Measurements from ENCODE around the gene ADARB2.
"Not testable (repeated sequence)": the region's sequence is repeated elsewhere in the genome, so short reads cannot be mapped to it uniquely, and the experiment has no call there.

The ADARB2 gene

DNA sequence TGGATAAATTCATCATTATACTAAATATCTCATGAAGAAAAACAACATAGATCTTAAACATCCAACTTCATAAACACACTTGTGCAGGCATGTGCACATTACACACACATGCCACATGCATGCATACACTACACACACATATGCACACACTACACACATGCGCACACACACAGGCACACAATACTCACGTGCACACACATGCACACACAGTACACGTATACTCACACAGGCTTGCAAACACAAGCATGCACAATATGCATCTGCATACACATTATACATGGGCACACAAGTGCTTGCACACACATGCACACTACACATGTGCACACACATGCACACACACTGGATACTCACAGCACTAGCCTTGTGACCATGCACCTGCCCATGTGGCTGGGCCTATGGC, 105.2 kb downstream of the ADARB2 start:
- no peak overlapping the region for H3K4me3 Mint-ChIP-seq

DNA sequence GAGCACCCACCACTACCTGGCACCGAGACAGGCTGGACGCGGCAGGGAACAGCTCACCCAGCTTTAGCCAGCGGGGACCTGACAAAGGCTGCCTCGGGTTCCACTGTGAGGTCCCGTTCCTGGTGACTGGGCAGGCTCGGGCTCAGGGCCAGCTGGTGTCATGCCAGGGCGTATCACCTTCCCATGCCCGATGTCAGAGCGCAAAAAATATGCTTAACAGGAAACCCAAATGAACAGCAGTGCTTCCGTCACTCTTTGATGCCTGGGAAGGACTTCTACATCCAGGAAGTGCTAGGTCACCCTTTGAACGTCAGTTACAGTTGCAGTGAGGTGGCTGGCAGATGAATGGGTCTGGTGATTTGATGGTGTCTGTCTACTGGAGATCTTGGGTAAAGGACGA, 106.0 kb downstream of the ADARB2 start:
- Mint-ChIP-seq H3K27ac (peak overlapping the region; percentile 47), H3K27me3 (peaks cover 3% of the 10 kb centered on the region), H3K4me3 (no peak overlapping the region), H3K36me3 (no peaks in the 10 kb centered on the region), H3K9me3 (no peaks in the 10 kb centered on the region), H3K4me1 (peaks cover 7% of the 10 kb centered on the region)

More for the DNA sequence above, 105.2 kb downstream of the ADARB2 start:
- no peak overlapping the region for H3K27ac Mint-ChIP-seq
- H3K9me3 Mint-ChIP-seq: no peaks in the 10 kb centered on the region
- peaks cover 3% of the 10 kb centered on the region for H3K27me3 Mint-ChIP-seq
- peaks cover 7% of the 10 kb centered on the region for H3K4me1 Mint-ChIP-seq
- no peaks in the 10 kb centered on the region for H3K36me3 Mint-ChIP-seq

- no peaks in the 10 kb centered on the region for H3K36me3 Mint-ChIP-seq
- peaks cover 7% of the 10 kb centered on the region for H3K4me1 Mint-ChIP-seq
- no peak overlapping the region for H3K27ac Mint-ChIP-seq
- no peaks in the 10 kb centered on the region for H3K9me3 Mint-ChIP-seq
- peaks cover 2% of the 10 kb centered on the region for H3K27me3 Mint-ChIP-seq
- no peak overlapping the region for H3K4me3 Mint-ChIP-seq
These were observed 107.0 kb downstream of the ADARB2 start for GRCh38 chr10:1630304-1630703.

GRCh38 chr10:1629326-1630198, 107.8 kb downstream of the ADARB2 start:
- H3K9me3 Mint-ChIP-seq: no peaks in the 10 kb centered on the region
- H3K4me3 Mint-ChIP-seq: no peak overlapping the region
- H3K4me1 Mint-ChIP-seq: peaks cover 7% of the 10 kb centered on the region
- H3K27me3 Mint-ChIP-seq: peaks cover 2% of the 10 kb centered on the region
- H3K36me3 Mint-ChIP-seq: no peaks in the 10 kb centered on the region
- no peak overlapping the region for H3K27ac Mint-ChIP-seq

DNA sequence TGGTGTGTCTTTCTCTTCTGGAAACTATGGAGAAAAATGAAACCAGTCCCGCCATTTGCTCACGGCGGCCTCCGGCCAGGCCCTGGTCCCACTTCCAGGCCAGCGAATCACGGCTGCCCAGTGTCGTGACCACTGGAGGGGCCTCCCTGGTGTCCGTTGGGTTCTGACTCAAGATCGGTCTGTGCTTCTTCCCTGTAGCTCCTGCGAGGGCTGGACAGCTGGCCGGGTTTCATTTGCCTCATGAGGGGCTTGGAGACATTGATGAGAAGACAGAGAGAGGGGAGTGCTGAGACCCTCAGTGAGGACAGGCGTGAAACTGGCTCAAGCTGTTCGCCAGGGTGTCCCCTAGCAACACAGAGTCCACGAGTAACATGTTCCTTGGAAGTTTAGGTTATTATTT, 108.6 kb downstream of the ADARB2 start:
- H3K4me1 Mint-ChIP-seq: peaks cover 7% of the 10 kb centered on the region
- H3K4me3 Mint-ChIP-seq: no peak overlapping the region
- no peak overlapping the region for H3K27ac Mint-ChIP-seq

DNA sequence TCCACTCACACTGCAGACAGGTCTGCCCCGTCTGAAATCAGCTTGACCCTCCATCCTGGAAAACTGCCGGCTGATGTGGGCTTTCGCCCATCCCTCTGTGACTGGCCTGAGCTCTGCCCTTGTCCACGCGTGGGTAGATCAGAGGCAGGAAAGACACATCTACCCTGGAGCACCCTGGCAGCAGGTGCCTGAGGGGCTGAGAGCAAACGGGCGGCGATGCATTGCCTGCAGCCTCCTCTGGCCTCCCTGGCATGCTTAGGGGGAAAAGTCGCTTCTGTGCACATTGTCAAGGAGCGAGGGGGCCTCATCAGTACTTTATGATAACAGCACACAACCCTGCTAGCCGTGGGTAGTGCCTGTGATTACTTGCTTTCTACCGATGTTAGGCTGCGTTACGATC, 109.4 kb downstream of the ADARB2 start:
- Mint-ChIP-seq H3K9me3 (no peaks in the 10 kb centered on the region), H3K4me1 (peaks cover 7% of the 10 kb centered on the region), H3K36me3 (no peaks in the 10 kb centered on the region), H3K27ac (no peak overlapping the region), H3K27me3 (peaks cover 2% of the 10 kb centered on the region), H3K4me3 (no peak overlapping the region)

More for the DNA sequence above, 108.6 kb downstream of the ADARB2 start:
- Mint-ChIP-seq H3K27me3 (peaks cover 2% of the 10 kb centered on the region), H3K9me3 (no peaks in the 10 kb centered on the region), H3K36me3 (no peaks in the 10 kb centered on the region)

GRCh38 chr10:1626835-1627234, 110.5 kb downstream of the ADARB2 start:
- H3K4me1 Mint-ChIP-seq: peaks cover 7% of the 10 kb centered on the region
- peaks cover 2% of the 10 kb centered on the region for H3K27me3 Mint-ChIP-seq
- H3K4me3 Mint-ChIP-seq: no peak overlapping the region
- no peaks in the 10 kb centered on the region for H3K36me3 Mint-ChIP-seq
- H3K27ac Mint-ChIP-seq: no peak overlapping the region
- no peaks in the 10 kb centered on the region for H3K9me3 Mint-ChIP-seq

DNA sequence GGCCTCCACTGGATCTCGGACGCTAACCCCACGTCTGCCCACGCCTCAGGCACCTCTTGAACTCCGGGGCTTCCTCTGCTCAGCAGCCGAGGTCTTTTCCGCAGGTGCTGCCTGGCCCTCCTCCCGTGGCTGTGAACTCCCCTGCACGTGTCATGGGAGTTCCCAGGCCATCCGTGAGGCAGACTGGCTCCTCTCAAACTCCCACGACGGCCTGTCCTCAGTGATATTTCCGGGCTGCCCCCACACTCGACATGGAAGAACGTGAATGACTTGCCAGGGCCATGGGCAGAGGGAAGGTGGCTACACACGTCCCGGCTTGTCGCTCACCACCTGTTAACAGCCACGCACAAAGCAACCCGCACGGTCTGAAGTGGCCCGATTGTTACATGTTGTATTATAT, 110.9 kb downstream of the ADARB2 start:
- H3K4me1 Mint-ChIP-seq: peaks cover 4% of the 10 kb centered on the region

DNA sequence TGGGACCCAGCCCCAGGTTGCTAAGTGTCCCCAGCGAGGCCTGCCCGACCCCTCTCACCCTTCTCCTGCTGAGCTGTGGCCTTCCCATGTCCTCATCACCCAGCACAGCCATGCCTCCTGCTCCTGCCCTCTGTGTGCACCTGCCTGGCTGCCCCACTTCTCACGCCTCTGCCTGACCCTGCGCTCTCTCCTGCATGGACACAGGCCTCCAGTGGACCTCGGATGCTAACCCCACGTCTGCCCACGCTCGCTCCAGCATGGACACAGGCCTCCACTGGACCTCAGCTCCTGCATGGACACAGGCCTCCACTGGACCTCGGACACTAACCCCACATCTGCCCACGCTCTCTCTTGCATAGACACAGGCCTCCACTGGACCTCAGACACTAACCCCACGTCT, 111.6 kb downstream of the ADARB2 start:
- no peak overlapping the region for H3K4me3 Mint-ChIP-seq
- no peak overlapping the region for H3K27ac Mint-ChIP-seq
- H3K27me3 Mint-ChIP-seq: peaks cover 2% of the 10 kb centered on the region
- H3K36me3 Mint-ChIP-seq: no peaks in the 10 kb centered on the region
- no peaks in the 10 kb centered on the region for H3K4me1 Mint-ChIP-seq
- no peaks in the 10 kb centered on the region for H3K9me3 Mint-ChIP-seq

More for the DNA sequence above, 110.9 kb downstream of the ADARB2 start:
- Mint-ChIP-seq H3K9me3 (no peaks in the 10 kb centered on the region), H3K27me3 (peaks cover 2% of the 10 kb centered on the region), H3K4me3 (no peak overlapping the region), H3K27ac (no peak overlapping the region), H3K36me3 (no peaks in the 10 kb centered on the region)

- Mint-ChIP-seq H3K9me3 (no peaks in the 10 kb centered on the region), H3K4me1 (no peaks in the 10 kb centered on the region), H3K36me3 (no peaks in the 10 kb centered on the region), H3K4me3 (no peak overlapping the region), H3K27me3 (peaks cover 2% of the 10 kb centered on the region), H3K27ac (no peak overlapping the region)
These were observed 112.2 kb downstream of the ADARB2 start for GRCh38 chr10:1625079-1625478.

GRCh38 chr10:1624240-1624639, 113.1 kb downstream of the ADARB2 start:
- H3K4me3 Mint-ChIP-seq: no peak overlapping the region
- no peaks in the 10 kb centered on the region for H3K36me3 Mint-ChIP-seq
- no peaks in the 10 kb centered on the region for H3K4me1 Mint-ChIP-seq
- H3K27ac Mint-ChIP-seq: no peak overlapping the region
- H3K27me3 Mint-ChIP-seq: no peaks in the 10 kb centered on the region
- H3K9me3 Mint-ChIP-seq: no peaks in the 10 kb centered on the region

DNA sequence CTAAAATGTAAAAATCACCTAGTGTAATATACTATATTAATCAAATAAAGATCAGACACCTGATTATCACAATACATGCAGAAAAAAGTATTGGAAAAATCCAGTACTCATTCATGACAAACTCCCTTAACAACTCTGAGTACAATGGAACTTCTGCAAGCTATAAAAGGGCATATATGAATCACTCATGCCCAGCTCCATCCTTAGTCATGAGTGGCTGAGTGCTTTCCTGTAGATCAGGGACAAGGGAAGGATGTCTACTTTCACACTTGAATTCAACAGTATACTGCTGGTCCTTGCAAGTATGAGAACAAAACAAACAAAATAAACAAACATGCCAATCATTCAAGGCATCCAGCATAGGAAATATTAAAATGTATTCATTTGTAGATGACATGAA, 116.5 kb downstream of the ADARB2 start:
- H3K36me3 Mint-ChIP-seq: peaks cover 3% of the 10 kb centered on the region
- no peak overlapping the region for H3K4me3 Mint-ChIP-seq
- H3K9me3 Mint-ChIP-seq: peaks cover 5% of the 10 kb centered on the region
- no peak overlapping the region for H3K27ac Mint-ChIP-seq
- no peaks in the 10 kb centered on the region for H3K27me3 Mint-ChIP-seq
- no peaks in the 10 kb centered on the region for H3K4me1 Mint-ChIP-seq

DNA sequence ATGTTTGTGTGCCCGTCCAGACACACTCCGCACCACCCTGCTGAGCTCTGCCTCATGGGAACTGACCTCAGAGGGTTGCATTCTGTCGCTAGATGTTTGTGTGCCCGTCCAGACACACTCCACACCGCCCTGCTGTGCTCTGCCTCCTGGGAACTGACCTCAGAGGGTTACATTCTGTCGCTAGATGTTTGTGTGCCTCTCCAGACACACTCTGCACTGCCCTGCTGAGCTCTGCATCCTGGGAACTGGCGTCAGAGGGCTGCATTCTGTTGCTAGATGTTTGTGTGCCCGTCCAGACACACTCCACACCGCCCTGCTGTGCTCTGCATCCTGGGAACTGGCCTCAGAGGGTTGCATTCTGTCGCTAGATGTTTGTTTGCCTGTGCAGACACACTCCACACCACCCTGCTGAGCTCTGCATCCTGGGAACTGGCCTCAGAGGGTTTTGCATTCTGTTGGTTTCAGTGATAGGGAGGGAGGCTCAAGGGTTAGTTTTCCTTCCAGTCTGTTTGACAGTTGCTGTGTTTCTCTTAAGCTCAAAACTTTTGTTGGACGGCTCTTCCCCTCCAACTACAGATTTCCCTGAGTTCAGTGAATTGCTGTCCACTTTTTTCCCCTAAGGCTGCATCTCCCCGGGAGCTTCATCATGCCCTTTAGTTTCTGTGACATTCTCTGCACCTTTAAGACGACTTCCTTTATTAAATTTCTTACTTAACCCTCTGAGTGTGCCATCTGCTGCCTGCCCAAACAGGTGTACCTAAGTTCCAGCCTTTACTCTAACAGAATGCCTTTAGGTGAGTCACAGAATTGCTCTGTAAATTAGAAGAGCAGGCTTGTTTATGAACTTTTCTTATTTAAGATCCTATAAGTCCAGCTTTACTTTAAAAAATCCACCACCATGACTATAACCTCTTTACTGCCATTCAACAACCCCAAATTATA, 119.7 kb downstream of the ADARB2 start:
- not testable (repeated sequence) for H3K27ac Mint-ChIP-seq, H3K36me3 Mint-ChIP-seq, H3K4me1 Mint-ChIP-seq, H3K27me3 Mint-ChIP-seq, H3K4me3 Mint-ChIP-seq, H3K9me3 Mint-ChIP-seq

GRCh38 chr10:1616701-1617100, 120.6 kb downstream of the ADARB2 start:
- H3K9me3 Mint-ChIP-seq, H3K27me3 Mint-ChIP-seq, H3K4me3 Mint-ChIP-seq, H3K27ac Mint-ChIP-seq, H3K36me3 Mint-ChIP-seq, H3K4me1 Mint-ChIP-seq: not testable (repeated sequence)

GRCh38 chr10:1615186-1615954, 122.0 kb downstream of the ADARB2 start:
- peaks cover 2% of the 10 kb centered on the region for H3K27me3 Mint-ChIP-seq
- H3K4me3 Mint-ChIP-seq: no peak overlapping the region
- no peak overlapping the region for H3K27ac Mint-ChIP-seq
- peaks cover 5% of the 10 kb centered on the region for H3K9me3 Mint-ChIP-seq
- H3K4me1 Mint-ChIP-seq: no peaks in the 10 kb centered on the region
- H3K36me3 Mint-ChIP-seq: peaks cover 3% of the 10 kb centered on the region
